ENCODE data around the gene RANBP1. TPM values are rescaled to one million over a fixed set of nuclear protein-coding genes. Genes with fewer than 3 reads are reported as not detected.

The RANBP1 gene
- total RNA-seq, 1 experiment from 2014 or later: 195 TPM

DNA sequence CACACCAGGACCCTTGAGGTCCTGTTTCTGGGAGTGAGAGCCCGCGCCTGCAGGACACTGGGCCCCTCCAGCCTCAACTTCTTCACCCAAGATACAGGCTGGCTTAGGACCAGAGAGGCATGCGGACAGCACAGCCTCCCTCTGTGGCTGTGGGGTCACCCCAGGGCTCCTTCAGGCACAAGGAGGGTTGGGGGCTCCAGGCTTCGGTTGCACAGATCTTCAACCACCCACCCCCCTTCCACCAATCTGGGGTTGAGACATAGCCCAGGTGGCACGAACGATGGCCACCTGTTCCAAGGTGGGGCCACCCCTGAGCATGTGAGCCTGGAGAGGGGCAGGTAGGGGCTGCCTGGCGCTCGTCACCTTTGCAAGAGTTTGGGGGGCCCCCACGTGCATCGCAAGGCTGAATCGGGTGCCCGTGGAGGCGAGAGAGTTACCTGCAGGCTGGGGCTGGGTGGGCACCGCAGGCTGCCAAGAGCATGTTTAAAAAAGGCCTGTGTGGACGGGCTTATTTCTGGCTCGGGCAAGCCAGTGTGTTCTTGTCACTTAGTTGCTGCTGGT, 16.9 kb downstream of the RANBP1 start:
- Mint-ChIP-seq H3K4me3 (ENCODE audit: unreplicated experiment) (peak overlapping the region; percentile 71), H3K27ac (ENCODE audit: low read depth, unreplicated experiment) (peak overlapping the region; percentile 61), H3K4me1 (ENCODE audit: insufficient read depth, unreplicated experiment) (no peaks in the 10 kb centered on the region), H3K27me3 (ENCODE audit: insufficient read depth, unreplicated experiment) (no peaks in the 10 kb centered on the region), H3K36me3 (ENCODE audit: insufficient read depth, unreplicated experiment) (peaks cover 6% of the 10 kb centered on the region), H3K9me3 (ENCODE audit: unreplicated experiment) (no peaks in the 10 kb centered on the region)
- CTCF ChIA-PET: no interaction called here
- BruUV-seq (replicated peaks): no TSS peak
- POLR2A ChIA-PET: no interaction called here
- TF ChIP-seq, protein P1, sequence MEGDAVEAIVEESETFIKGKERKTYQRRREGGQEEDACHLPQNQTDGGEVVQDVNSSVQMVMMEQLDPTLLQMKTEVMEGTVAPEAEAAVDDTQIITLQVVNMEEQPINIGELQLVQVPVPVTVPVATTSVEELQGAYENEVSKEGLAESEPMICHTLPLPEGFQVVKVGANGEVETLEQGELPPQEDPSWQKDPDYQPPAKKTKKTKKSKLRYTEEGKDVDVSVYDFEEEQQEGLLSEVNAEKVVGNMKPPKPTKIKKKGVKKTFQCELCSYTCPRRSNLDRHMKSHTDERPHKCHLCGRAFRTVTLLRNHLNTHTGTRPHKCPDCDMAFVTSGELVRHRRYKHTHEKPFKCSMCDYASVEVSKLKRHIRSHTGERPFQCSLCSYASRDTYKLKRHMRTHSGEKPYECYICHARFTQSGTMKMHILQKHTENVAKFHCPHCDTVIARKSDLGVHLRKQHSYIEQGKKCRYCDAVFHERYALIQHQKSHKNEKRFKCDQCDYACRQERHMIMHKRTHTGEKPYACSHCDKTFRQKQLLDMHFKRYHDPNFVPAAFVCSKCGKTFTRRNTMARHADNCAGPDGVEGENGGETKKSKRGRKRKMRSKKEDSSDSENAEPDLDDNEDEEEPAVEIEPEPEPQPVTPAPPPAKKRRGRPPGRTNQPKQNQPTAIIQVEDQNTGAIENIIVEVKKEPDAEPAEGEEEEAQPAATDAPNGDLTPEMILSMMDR (IDR thresholded peaks at IDR 0.05; ENCODE audit: unreplicated experiment): no peak
- DNase-seq (ENCODE audit: unreplicated experiment): no peak
- intact Hi-C loops (cut with micrococcal nuclease): no loop called here

DNA sequence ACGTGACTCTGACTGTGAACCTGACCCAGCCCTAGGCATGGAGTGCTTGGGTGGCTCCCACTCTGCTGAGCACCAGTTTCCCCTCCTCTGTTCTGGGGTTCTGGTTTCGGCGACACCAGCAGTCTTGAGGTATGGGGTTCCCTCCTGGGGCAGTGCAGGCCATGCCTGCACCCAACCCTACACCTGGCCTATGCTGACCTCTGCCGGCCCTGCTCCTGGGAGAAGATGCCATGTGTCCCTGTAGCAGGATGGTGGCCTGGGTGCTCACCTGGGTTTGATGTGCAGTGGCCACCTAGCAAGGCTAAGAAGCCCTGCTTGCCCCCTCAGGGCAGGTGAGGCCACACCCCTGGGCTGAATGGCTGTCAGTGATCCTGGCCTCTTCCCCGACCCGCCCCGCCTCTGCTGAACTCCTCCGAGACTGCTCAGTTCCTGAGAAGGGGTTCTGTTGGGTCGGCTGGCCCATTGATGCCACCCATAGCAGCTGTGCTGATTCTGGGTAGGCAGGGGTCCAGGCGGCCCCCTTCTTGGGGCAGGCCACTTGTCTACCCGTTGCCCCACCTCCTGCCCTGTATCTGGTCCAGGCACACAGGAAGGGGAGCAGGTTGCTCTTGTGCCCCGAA, 18.1 kb downstream of the RANBP1 start:
- Mint-ChIP-seq H3K4me1 (ENCODE audit: insufficient read depth, unreplicated experiment) (no peaks in the 10 kb centered on the region), H3K27me3 (ENCODE audit: insufficient read depth, unreplicated experiment) (no peaks in the 10 kb centered on the region), H3K36me3 (ENCODE audit: insufficient read depth, unreplicated experiment) (no peaks in the 10 kb centered on the region), H3K27ac (ENCODE audit: low read depth, unreplicated experiment) (no peak overlapping the region), H3K9me3 (ENCODE audit: unreplicated experiment) (no peaks in the 10 kb centered on the region), H3K4me3 (ENCODE audit: unreplicated experiment) (peak overlapping the region; percentile 71)
- no TSS peak for BruUV-seq (replicated peaks)
- intact Hi-C loops (cut with micrococcal nuclease): no loop called here
- CTCF ChIA-PET: no interaction called here
- DNase-seq (ENCODE audit: unreplicated experiment): no peak
- POLR2A ChIA-PET: no interaction called here
- TF ChIP-seq, protein P1 (IDR thresholded peaks at IDR 0.05; ENCODE audit: unreplicated experiment): no peak

DNA sequence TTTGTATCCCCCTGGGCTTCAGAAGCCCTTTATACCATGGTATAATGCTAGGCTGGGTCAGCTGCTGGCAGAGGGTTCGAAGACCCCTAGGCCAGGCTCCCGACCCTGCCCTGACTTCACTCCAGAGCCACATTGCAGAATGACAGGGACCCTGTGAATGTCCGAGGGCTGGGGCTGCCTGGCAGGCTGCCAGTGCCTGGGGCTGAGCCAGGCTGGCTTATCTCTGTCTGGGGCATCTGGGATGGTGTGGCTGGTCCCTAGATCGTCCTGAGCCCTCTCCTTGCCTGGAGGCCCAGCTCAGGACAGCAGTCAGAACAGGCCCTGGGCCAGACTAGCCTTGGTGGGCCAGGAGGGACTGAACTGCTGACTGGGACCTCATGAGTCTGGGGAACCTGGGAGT, 19.4 kb downstream of the RANBP1 start:
- H3K27ac Mint-ChIP-seq (ENCODE audit: low read depth, unreplicated experiment): peak overlapping the region; percentile 42
- POLR2A ChIA-PET: interaction anchor here (0.6 kb wide), 1 partner anchor 18 kb away, joined by 3 read pairs; the partner anchor contains the start of gene TRMT2A
- H3K4me1 Mint-ChIP-seq (ENCODE audit: insufficient read depth, unreplicated experiment): no peaks in the 10 kb centered on the region
- CTCF ChIA-PET: interaction anchor here (1.6 kb wide), 1 partner anchor 22 kb away, joined by 4 read pairs; no protein-coding TSS in a partner anchor
- peaks cover 7% of the 10 kb centered on the region for H3K36me3 Mint-ChIP-seq (ENCODE audit: insufficient read depth, unreplicated experiment)
- DNase-seq (ENCODE audit: unreplicated experiment): no peak
- intact Hi-C loops (cut with micrococcal nuclease): no loop called here
- H3K4me3 Mint-ChIP-seq (ENCODE audit: unreplicated experiment): no peak overlapping the region
- no peaks in the 10 kb centered on the region for H3K9me3 Mint-ChIP-seq (ENCODE audit: unreplicated experiment)
- no peaks in the 10 kb centered on the region for H3K27me3 Mint-ChIP-seq (ENCODE audit: insufficient read depth, unreplicated experiment)
- BruUV-seq (replicated peaks): no TSS peak
- TF ChIP-seq, protein P1 (IDR thresholded peaks at IDR 0.05; ENCODE audit: unreplicated experiment): no peak

DNA sequence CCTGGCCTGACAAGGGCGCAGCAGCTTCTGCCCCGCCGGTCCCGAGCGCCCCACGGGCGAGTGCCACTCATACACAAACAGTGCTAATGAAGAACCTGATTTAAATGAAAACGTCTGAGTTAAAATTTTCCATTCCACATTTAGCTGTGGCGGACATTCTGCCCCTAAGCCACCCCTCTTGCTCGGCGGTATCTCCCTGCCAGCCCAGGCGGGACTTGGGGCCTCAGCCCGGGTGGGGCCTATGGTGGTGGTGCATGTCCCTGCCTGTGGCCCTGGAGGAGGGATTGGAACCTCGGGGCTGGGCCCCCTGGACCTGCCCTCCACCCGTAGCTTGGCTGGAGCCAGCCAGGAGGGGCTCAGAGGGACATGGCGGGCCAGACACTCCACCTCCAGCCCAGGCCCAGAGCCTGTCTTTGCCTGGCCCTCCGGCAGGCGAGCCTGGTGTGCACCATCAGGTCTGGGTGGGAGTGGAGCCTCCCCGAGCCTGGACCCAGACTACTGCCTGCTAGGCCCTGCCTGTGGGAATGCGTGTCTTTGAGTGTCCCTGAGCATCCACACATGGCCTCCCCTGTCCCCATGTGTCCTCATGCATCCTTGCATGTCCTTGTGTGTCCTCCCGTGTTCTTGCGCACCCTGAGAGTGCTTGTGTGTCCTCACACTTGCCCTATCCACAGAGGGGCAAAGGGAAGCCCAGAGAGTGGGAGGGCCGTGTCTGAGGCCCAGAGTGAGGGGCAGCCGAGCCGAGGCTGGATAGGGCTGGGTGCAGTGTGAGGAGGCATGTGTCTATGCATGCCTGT, 20.1 kb downstream of the RANBP1 start:
- POLR2A ChIA-PET: interaction anchor here (0.6 kb wide), 1 partner anchor 19 kb away, joined by 3 read pairs; the partner anchor contains the start of gene TRMT2A
- no peaks in the 10 kb centered on the region for H3K9me3 Mint-ChIP-seq (ENCODE audit: unreplicated experiment)
- H3K27me3 Mint-ChIP-seq (ENCODE audit: insufficient read depth, unreplicated experiment): no peaks in the 10 kb centered on the region
- intact Hi-C loops (cut with micrococcal nuclease): no loop called here
- peaks cover 7% of the 10 kb centered on the region for H3K36me3 Mint-ChIP-seq (ENCODE audit: insufficient read depth, unreplicated experiment)
- TF ChIP-seq, protein P1 (IDR thresholded peaks at IDR 0.05; ENCODE audit: unreplicated experiment): no peak
- no peak overlapping the region for H3K4me3 Mint-ChIP-seq (ENCODE audit: unreplicated experiment)
- DNase-seq (ENCODE audit: unreplicated experiment): no peak
- CTCF ChIA-PET: interaction anchor here (1.6 kb wide), 1 partner anchor 21 kb away, joined by 4 read pairs; no protein-coding TSS in a partner anchor
- no TSS peak for BruUV-seq (replicated peaks)
- peak overlapping the region; percentile 42 for H3K27ac Mint-ChIP-seq (ENCODE audit: low read depth, unreplicated experiment)
- no peaks in the 10 kb centered on the region for H3K4me1 Mint-ChIP-seq (ENCODE audit: insufficient read depth, unreplicated experiment)
